ENCODE results near the gene MORC1.

Gene MORC1

DNA sequence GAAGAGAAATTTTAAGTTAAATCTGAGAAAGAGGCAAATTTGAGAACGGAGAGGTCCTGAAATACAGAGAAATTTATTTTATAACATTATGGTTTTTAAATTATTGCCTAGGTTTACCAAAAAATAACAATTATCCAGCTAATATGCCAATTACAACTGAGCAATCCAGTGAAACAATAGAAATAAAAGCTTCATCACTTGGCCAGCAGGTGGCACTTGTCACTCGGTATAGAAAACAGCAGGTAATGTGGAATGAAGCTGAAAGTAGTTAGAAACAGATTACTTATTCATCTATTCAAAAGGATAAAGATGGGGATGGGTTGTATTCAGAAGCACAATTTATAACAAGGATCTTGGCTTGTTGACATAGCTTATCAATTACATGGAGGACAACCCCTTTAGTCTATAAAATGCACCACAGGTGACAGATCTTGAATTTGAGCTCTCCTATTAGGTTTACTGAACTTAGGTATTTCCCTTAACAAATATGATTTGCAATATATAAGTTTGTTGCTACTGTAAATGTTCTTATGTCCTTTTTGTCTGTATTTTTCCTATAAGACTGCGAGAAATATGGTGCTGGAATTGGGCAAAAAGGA lies 94.2 kb downstream of the MORC1 start:
- no peak for DNase-seq

DNA sequence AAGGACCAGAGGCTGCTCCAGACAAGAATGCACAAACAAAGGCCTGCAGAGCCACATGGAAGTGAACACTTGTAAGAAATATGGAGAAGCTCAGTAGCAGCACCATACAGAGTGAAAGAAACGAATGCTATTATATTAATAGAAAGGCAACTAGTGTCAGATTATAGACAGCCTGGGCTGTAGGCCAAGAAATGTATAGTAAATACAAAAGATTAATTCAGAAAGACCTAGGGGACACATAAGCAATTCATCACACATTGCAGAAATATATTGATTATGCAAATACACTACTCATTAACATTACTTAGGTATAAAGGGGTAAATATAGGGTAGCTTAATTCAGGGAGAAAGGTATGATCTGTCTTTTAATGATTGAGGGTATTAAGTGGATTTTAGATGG lies 94.8 kb downstream of the MORC1 start:
- DNase-seq, result no peak

DNA sequence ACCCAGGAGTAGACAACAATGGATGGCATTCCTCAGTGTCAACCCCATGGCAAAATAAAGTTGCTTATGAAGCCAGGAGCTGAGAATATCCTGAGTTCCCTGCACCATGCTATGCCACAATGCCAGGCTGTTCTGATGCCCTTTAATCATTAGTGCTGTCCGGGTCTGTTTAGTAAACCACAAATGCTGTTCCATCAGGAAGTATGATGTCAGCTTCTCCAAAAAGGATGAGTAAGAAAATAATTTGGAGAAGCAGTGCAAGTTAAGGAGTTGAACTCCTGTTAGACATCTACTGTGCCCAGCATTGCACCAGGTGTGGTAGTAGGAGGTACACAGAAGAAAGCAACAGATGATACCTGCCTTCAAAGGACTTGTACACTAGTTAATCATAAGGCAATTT lies 96.4 kb downstream of the MORC1 start:
- no peak for DNase-seq

DNA sequence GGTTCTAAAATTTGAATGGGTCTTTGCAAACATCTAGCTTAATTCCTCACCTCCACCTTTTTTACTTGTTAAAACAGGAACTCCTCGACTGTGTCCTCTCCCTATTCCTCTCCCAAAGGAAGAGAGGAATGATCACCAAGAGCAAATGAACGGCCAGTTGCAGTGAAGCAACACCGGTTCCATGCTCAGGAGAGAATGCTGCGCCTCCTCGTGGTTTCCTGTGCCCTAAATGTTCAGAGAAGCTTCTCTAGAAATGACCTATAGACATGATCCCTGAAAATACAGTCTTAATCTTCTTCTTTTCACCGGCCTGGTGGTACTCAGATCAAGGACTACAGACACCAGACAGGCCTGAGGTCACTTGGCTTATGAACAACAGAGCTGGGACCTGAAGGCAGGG lies 99.1 kb downstream of the MORC1 start:
- no peak for DNase-seq

DNA sequence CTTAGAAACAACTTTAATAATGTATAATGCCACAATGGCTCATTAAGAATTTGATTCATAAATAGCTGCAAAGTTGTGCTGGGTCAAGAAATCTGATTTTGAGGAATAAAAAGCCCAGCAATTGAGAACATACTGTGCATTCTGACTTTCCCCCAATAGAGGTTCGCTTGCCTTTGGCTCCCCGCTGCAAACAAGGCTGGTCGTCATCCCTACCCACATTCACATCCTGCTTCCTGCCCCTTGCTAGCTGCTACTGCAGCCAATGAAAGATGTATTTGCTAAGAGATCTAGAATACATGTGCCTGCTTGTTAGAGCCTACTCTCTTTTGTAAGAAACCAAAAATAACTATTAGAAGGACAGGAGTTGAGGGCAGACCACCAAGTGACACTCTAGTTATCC lies 112.5 kb downstream of the MORC1 start:
- no peak for DNase-seq

DNA sequence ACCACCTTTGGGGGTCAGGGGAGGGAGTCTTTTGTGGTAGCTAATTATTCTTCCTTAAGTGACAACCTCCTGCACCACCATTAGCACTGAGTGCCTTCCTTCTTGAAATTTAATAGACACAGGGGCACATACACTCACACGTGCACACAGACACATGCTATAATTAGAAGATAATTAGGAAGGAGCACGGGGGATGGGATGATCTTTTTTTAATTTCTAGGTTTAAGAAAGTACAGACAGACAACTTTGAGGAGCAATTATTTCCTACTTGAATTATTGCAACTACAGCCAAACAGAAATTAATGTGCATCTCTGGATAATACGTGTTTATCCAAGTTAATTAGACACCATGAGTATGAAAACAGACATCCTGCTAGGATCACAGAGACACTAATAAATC lies 119.5 kb downstream of the MORC1 start:
- no peak for DNase-seq

DNA sequence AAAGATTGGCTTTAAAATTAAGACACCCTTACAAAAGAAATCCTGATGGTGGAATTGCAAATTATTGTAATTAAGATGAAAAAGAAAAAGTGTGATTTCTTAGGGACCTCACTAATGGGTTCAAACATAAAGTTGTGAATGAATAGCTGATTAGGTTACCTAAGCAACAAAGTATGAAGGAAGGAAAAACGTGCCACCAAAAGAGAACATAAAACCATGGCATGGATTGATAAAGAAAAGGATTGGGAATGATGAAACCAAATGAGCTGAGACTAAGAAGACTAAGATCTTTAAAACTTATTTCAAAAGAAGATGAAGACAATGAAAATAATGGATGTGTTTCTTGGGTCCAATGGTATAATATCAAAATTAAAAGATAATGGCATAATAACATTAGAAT lies 132.1 kb downstream of the MORC1 start:
- DNase-seq, result no peak

DNA sequence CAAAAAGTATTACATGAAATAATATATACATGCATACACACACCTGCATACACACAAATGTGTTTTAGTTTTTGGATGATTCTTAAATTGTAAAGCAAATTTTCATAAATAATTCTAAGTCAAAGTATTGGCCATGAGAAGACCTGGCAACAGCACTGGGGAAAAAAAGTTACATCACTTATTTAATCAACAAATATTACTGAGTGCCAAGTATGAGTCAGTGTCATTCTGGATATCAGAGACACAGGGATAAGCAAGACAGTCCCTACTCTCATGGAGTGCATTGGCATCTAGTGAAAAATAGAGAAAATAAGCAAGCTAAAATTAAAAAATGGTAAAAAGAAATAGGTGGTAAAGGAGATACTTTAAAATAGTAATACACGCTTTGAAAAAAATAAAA lies 134.9 kb downstream of the MORC1 start:
- DNase-seq, result no peak

DNA sequence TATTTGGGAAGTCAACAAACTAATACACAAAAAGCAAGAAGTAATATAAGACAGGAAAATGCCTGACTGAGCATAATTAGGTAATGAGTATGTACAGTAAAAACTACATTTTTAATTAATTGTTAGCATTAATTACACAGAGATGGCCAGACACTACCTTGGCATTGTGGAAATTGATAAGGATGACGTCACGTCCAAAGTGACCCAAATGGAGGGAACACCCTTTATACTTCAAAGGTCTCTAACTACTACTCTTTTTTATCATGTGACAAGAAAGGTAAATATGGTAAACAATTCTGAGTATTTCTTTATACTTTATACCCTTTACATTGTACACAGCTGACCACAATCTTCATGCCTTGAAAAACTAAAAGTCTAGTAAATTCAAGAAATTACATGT lies 141.9 kb downstream of the MORC1 start:
- DNase-seq, result no peak

DNA sequence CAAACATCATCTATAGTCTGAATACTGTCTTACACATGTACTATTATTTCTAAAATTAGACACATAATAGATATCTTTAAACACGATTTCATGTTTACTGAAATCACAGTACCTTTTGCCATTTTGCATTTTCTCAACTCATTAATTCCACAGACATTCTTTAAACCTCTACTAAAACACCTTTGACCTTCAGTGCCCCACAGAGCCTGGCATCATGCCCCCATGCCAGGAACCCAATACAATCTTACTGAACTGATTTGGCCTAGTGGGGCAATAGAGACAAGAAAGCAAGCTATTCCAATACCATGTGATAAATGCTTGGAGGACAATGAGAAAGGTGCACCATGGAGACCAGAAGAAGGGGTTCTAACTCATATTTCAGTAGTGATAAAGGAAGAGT lies 144.9 kb downstream of the MORC1 start:
- no peak for DNase-seq

DNA sequence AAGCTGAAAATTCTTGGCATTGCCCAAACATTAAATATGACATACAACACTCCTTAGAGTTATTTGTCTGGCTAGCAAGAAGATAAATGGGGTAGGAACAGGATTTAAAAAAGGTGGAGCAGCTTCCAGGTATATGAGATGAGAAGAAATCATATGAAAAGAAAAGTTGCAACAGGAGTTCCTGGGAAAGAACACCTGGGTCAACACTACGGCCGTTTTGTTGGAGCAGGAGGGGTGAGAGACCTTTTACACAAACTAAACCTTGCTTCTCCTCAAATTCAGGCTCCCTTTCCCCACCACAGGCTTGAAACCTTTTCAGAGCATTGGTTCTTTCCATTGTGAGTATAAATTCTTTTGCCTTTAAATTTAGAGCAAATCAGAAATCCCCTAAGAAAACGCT lies 145.5 kb downstream of the MORC1 start:
- no peak for DNase-seq

DNA sequence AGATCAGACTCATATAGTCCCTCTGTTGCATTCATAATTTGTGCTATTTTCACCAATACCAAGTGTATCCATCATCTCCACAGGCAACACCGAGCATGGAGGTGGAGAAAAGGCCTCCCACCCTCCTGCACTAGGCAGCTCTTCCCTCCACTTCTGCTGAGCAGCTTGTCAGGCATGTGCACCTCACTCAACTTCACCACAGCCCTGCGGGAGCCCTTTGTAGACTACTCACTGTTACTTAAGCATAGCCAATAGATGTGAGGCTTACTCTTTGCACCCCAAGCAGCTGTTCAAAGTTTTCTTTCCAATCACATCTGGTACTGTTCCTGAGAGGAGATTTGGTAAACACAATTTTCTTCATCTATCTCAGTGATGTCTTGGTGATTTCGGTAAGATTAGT lies 147.4 kb downstream of the MORC1 start:
- DNase-seq, result no peak

DNA sequence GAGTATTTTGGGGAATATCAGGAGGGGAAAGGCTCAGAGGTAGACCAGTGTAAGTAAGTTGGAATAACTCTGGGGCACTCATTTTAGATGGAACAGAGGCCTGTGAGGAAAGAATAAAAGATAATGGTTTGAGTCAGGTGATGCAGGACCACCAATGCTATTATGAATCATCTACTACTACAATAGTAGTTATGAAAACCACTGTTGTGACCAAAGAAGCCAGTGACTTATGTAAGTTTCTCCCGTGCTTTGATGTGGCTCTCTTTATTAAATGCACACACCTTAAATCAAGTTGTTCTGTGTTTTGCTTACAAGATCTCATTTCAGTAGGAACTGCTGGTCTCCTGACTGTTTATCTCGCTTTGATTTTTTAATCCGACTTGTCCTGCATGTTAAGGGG lies 151.2 kb downstream of the MORC1 start:
- DNase-seq, result no peak

DNA sequence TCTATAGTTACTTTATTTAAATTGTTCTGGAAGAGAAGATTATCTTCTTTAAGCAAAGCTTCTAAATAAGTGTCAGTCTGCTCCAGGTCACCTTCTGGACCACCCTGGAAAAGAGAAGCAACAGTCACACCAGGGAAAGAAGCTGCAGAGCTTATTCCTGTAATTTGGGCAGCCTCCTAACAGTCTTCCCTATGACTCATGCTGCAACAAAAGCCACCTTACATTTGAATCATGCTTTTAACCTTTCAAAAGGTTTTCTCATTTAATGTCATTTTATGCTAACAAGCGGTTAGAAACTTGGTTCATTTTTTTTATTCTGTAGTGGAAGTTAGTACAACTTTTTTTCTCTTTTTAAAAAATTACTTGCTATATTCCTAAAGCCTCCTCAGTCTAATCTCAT lies 158.9 kb downstream of the MORC1 start:
- DNase-seq, result no peak

DNA sequence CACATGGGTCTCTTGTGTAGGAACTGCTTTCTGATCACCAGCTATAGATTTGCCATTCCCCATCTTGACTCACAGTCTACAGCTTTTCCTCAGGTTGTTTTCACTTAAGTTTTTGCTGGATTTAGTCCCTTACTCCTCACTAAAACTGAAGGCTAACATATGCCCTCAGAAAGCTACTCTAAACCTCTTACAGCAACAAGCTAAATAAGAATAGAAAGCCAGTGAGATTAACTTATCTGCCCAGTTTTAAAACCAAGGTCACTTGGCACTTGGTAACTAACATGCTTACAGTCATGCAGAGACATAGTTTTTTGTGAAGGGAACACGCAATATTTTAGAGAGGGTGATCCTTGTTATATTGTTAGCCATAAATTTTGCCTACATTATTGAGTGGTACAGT lies 164.2 kb downstream of the MORC1 start, which contains the start of gene GUCA1C:
TSS of gene GUCA1C (minus strand) at position 180 of the 400 bp plus-strand sequence. CDS start at position 63, 117 bp downstream.
- no peak for DNase-seq

DNA sequence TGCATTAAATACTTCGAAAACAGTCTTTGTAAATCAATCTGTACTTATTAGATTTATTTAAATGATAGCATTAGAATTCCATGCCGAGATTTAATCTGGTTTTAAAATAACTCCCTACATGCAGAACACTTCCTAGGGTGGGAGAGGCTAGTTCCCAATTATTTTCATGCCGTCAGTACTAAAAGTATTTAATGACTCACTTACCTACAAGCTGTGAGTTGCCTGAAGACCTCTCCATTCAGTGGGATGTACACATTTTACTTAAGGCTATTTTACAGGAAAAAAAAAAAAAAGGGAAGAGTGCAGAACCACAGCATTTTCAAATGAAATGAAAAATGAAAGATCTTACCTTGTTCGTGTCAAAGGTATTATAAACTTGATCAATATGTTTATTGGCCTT lies 164.7 kb downstream of the MORC1 start:
- DNase-seq, result no peak

DNA sequence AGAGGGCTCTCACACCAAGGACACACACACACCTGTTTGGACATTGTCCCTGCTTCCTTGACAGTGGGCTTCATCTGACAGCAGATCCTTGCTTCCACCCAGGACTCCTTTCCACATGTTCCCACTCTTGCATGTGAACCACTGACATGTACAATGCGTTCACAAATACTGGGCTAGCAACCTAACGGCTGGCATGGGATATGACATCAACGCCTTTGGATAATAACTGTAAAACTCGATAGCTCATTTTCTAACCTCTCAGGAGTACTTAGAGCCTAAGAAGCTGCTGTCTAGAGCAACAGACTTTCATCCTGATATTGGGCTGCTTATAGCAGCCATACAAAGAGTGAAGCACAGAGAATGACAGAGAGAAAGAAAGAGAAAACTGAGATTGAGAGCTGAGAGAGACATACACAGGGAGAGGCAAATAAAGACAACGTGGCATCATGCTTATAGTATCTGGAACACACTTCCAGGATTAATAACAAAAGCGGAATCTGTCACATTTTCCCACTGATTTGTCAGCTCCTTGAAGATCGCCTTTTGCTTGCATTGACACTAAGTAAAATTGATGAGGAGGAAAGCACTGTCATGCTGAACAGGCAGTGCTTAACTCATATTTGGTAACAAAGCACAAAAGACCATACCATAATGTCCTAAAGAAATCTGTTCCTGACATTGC lies 166.0 kb downstream of the MORC1 start:
- DNase-seq, result no peak

DNA sequence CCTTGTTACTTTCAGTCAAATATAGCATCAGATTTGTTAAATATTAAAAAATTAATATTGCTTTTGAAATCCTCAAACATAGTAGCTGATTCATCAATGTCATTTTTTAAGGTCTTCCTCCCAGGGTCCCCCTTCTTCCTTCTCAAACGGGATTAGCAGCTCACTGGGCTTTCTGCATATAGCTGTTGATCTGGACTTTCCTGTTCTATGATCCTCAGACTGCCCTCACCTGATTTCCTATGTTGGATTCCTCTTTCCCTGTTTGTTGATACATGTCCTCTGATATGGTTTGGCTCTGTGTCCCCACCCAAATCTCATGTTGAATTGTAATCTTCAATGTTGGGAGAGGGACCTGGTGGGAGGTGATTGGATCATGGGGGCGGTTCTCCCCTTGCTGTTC lies 170.1 kb downstream of the MORC1 start:
- DNase-seq, result no peak

DNA sequence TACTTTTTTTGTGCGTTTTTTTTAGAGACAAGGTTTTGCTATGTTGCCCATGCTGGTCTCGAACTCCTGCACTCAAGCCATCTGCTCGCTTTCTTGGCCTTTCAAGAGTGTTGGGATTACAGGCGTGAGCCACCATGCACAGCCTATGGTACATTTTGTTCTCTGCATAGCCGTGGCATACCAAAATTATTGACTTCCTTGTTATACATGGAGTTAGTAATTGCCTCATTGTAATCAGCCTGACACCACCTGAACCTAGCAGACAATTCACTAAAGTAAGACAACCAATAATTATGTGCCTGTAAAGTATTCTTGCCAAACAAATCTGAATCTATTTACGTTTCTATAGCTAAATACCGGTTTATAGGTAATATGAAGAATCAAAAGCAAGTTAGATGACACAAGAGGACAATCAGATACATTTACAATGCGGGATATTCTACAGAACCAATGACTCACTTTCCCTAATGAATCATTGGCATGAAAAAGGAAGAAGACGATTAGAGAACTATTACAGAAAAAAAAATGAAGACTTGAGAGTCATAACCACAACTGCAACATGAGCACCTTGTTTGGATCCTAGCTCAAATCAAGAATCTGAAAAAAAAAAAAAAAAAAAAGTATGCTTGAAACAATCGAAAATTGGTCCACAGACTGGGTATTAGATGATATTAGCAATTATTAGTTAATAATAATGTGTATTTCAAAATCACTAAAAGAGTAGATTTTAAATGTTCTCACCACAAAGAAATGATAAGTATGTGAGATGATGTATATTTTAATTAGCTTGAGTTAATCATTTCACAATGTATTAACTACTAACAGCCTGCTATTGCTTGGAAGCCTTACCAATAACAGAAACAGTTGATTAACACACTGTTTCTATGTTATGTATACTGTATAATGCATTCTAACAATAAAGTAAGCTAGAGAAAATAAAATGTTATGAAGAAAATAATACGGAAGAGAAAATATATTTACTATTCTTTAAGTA lies 171.3 kb downstream of the MORC1 start:
- no peak for DNase-seq

DNA sequence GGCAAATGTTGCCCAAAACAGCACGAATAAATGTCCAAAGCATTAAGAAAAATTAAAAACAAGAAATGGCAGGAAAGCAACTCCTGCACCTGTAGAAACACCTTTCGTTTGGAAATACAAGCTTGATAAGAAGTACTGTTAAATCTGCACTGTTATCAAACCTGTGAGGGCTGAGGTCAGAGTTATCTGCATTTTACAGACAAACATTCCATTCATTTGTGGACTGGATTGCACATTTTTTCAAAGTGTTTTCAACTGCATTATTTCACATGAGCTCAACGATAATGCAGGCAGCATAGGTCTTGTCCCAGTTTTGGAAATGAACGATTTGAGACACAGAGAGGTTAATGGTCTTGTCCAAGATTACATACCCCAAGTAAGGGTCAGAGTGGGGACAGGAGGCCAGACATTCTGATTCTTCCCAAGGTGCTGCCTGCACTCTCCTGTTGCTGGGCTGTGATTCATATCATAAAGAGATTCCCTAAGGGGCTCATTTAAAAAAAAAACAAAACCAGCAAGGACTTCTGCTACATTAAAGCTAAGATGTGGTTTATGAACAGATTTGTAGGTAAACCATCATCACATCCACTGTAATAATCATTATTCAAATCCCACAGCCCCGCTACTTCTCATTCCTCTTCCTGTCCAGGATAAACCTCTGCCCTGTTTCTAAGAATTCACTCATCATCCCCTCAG lies 177.2 kb downstream of the MORC1 start:
- no peak for DNase-seq

DNA sequence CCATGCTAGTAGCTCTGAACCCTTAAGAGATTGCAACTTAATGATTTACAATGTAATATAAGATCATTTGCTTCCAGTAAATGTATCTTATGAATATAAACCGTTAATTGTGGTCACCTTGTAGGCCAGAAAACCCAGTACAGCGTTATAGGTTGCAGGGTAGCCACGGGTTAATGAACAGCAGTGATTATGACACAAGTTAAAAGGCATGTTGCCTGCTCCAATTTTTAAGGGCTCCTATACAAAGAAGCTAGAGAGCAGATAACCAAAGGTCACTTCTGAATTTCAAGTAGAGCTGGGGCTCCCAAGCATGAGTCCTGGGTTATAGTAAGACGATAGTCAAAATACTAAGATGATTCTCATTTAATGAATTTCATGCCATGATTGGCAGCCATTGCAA lies 177.8 kb downstream of the MORC1 start:
- no peak for DNase-seq

DNA sequence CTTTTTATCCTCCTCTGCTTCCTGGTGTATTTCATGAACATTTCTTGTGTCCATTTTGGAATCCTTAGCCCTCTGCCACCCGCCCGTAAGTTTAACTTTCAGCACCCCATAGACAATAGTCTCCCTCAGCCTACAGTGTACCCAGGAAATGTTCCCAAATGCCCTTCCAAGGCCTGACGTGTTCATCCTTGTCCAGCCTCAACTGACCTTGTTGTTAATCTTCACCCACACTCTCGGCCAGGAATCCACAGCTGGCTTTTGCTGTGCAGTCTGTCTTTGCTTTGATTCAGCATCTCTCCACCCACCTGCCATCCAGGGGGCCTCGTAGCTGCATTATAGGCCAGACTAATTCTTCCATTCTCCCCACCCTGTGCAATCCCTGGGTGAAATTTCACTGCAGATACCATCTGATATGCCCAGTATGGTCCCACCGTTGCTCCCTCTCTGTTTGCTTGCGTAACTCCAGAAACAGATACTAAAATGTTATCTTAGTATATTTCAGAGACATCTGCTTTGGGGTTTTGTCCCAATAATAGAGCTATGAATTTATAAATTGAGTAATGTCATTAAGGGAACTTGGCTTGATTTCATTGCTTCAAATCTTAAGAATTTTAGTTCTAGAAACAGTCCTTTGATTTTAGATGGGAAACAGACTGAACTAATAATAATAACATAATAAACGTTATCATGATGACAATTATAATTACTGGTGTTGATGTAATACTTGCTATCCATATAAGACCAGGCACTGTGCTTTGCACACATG lies 180.8 kb downstream of the MORC1 start:
- DNase-seq, result no peak
